GM11168 (cell line): Measurements from ENCODE around the gene ODAD3.
"Not testable (repeated sequence)": the region's sequence is repeated elsewhere in the genome, so short reads cannot be mapped to it uniquely, and the experiment has no call there.

ENCODE experiments used
- in situ Hi-C: fragments of 300-500 bp; cut with MboI; formaldehyde crosslinking; loops from one replicate; pipeline ENCODE4 v1.12.0; 2022; ENCODE audit warnings: low sequenced_read_pairs; ENCODE audit not compliant: unreplicated experiment

ODAD3 gene

DNA sequence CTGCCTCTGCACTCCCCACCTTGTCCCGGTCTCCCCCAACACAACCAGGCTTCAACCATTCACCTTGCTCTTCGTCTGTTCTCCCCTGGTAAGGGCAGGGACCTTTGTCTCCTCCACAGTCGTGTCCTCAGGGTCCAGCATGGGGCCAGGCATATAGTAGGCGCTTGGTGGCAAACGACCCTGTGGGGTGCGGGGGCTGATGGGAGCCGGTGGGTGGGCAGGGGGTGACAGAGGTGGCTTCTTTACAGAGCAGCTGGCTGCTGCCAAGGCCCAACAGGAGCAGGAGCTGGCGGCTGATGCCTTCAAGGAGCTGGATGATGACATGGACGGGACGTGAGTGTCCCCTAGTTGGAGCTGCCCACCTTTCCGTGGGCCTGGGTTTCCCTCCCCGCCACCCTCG lies 10.2 kb upstream of the ODAD3 start:
- in situ Hi-C loops, result no loop called here

DNA sequence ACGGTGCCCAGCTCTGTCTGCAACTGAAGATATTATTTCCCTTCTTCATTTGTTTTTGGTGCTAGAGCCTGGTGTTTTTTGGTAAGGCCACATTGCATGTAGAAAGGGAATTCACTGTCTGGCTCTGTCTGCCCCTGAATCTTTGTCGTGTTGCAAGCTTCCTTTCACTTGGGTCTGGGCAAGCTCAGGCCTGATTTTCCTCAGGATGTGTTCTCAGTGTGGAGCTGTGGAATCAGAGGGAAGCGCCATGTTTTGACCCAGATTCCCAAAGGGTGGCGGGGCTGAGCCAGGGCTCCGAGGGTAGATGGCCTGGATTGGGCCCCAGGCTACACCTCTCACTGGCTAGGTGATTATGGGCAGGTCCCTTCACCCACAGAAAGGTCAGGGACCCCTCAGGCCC lies 9.1 kb upstream of the ODAD3 start:
- in situ Hi-C loops, result no loop called here

DNA sequence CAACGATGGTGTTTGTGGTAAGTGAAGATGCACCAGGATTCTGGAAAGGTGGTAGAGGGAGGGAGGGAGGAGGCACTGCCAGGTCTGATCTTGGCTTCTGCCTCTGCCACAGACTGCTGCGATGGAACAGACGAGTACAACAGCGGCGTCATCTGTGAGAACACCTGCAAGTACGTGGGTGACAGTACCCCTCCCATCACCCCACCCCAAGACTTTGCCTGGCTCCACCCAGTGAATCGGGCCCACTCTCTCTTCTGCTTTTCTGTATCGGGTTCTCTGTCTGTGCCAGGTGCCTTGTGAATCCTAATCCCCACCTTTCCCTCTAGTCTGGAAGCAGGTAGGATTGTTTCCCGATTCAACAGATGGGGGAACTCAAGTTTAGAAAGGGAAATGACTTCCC lies 3.0 kb upstream of the ODAD3 start:
- in situ Hi-C loops, result no loop called here

DNA sequence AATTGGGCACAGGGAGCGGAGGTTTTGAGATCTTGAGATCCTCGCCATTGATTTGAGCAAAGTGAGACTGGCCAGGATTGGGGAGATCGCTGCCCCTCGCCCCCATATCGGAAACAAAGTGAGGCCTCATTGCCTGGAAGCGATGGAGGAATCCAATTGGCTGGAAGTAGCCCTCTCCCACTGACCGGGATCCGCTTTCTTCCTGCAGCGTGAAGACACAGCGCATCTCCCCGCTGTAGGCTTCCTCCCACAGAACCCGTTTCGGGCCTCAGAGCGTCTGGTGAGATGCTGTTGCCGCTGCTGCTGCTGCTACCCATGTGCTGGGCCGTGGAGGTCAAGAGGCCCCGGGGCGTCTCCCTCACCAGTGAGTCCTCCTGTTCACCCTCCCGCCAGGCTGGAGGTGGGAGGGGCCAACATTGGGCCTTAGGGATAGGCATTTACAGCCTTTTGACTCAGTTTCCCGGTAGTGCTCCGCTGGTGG lies 952 bp upstream of the ODAD3 start:
- in situ Hi-C loops, result no loop called here

DNA sequence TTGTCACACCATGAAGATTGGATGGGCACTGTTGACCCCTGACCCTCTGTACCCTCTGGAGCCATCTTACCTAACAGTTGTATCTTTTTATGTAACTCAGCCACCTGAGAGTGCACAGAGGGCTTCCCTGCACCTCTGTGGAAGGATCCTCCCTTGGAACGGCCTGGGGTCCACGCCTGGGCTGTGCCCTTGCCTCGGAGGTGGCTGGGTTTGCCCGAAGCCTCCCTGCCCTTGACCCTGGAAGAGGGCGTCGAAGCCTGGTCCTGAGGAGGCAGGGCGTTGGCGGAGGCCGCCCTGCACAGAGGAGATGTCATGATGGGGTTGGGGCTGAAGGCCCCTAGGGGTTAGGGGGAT lies 241 bp downstream of the ODAD3 start:
- in situ Hi-C loops, result no loop called here

DNA sequence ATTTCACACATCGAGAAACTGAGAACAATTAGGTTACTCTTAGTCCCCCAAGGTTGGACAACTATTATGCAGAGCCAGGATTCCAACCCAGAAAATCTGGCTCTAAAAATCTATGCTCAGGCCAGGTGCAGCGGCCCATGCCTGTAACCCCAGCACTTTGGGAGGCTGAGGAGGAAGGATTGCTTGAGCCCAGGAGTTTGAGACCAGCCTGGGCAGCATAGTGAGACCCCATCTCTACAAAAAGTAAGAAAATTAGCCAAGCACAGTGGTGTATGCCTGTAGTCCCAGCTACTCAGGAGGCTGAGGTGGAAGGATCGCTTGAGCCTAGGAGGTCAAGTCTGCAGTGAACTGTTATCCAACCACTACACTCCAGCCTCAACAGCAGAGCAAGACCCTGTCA lies 1.4 kb downstream of the ODAD3 start:
- in situ Hi-C loops, result not testable (repeated sequence)

DNA sequence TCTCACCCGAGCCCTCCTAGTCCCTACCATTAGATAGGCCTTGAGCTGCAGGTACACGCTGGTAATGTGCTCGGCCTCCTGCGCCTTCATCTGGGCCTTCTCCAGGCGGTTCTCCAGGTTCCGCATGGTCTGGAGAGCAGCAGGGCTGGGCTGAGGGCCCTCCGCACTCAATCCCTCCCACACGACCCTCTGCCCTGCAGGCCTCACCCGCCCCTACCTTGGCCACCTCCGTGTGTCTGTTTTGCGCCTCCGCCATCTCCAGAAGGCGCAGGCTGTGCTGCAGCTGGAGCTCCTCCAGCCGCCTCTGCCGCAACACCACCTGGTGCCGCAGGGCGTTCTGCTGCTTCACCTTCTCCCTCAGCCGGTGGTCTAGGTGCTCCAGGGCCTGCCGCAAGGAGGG lies 8.3 kb downstream of the ODAD3 start:
- in situ Hi-C loops, result no loop called here

DNA sequence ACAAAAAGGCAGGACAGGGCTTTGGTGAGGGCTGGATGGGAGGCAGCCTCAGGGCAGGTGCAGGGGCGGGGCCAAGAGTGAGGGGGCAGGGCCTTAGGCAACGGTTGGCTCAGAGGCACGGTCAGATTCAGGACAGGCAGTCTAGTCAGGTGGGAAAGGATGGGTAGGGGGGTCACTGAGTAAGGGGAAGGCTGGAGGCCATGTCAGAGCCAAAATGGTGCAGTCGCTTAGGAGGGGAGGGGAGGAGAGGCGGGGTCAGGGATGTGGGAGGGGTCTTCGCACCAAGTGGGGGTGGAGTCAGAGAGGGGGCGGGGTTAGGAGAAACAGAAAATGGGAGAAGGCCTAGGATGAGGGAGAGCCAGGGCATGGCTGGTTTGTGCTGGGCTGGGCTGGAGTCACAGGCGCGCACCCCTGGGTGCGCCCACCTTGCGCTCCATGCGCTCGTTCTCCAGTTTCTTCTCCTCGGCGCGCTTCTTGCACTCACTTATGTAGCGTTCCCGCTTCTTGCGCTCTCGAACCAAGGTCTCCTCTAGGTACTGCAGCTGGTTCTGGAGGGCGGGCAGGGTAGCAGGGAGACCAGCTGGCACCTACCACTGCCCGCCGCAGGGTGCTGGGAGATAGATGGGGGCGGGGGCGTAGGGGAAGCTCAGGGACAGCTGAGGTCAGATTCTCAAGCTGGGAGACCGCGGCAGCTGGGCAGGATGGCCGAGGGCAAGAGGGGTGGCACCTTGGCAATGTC lies 9.0 kb downstream of the ODAD3 start:
- in situ Hi-C loops, result no loop called here

DNA sequence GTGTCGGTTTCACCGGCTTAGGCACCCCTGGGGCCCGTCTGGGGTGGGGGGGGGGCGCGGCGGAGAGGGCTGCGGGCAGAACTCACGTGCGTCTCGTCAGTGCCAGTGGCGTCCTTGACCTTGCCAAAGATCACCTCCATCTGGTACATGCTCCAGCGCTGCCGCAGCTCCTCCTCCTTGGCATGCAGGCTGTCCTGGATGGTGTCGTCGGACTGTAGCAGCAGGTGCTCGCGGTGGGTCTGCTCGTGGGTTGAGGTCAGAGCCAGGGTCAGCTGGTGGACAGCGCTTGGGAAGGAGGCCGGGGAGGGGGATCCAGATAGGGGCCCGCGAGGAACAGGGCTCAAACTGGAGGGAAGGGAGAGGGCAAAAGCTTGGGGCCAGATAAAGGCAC lies 11.1 kb downstream of the ODAD3 start:
- in situ Hi-C loops, result no loop called here

DNA sequence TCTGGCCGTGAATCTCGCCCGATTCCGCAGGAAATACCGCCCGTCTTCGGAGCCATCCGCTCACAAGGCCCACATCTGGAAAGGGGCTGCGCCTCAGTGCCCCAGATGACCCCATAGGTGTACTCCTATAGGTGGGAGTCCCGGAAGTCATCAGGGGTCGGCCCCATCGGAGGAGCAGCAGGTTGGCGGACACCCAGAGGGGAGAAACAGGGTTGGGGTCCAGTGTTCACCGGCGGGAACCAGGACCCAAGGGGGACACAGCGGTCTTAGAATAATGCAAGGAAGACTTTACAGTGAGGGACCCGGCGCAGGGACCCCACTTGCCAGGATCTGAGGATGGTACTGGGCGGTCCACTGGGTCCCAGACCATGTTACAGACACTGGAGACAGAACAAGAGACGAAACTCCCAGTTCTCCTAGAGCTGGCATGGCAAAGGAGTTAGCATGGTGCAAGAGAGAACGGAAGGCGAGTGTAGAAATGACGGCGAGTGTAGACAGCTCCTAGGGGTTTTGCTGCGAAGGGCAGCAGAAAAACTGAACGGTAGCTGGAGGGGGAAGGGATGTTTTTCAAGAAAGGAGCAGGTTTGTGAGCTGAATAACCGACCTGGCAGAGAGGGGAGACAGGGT lies 11.6 kb downstream of the ODAD3 start:
- in situ Hi-C loops, result no loop called here

DNA sequence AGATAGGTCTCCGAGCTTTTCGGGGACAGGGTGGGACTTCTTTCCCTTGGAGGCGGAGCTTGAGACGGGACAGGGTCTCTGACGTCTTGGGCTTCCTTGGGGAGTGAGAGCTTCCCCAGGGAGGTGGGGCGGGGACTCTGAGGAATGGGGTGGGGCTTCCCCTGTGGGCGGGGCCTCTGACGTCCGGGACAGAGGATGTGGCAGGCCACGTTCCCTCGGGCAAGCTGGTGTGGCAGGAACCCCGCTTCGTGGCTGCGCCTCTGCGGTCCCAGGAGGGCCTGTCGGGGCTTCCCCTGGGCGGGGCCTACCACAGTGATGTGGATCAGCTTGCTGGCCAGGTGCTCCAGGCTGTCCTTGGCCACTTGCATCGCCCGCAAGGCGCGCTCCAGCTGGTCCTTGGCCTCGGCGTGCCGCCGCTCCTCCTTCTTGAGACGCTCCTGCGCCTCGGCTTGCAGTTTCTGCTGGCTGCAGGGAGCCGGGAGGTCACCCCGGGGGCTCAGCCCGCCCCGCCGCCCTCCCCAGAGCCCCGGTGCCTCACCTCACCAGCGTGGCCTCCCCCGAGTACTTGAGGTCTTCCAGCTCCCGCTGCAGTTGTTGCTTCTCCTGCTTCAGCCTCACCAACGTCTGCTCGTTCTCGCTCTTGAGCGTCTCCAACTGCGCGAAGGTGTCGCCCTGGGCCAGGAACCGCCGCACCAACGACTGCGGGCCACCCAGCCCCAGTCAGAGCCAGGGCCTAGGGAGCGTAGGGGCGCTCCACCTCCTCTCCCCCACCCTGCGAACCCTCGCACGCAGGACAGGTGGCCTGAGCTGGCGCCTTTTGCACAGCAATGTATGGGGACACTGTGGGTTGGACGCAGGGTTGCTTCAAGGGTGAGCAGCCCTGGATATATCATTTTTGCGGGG lies 12.5 kb downstream of the ODAD3 start:
- in situ Hi-C loops, result no loop called here

DNA sequence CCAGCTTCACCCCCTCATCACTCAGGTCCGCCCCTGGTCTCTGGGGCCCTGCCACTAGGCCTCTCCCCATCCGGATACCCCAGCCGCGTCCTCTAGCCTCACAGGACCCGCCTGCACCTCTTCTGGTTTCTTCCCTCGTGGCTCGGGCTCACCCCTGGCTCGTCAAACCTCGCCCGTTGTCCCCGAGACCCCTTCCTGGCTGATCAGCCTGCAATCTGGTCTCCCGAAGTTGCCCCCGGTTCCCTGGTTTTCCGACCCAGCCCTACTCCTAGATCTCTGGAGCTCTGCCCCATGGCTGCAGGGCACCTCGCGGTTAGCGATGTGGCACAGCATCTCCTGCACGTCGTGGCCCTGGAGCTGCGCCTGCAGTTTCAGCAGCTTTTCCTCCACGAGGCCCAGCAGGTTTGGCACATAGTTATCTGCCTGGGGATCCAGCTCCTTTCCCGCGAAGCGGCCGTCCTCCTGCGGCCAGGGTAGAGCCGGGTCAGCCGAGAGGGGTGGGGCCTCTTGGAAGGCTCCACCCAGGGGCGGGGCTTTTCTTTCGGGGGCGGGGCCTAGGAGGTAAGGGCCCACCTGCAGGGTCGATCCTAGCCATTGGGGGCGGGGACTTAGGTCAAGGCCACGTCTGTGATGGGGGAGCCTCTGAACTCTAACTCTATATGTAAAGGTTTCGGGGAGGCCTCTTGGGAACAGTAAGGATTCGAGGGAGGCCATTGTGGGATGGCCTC lies 13.4 kb downstream of the ODAD3 start:
- in situ Hi-C loops, result no loop called here

DNA sequence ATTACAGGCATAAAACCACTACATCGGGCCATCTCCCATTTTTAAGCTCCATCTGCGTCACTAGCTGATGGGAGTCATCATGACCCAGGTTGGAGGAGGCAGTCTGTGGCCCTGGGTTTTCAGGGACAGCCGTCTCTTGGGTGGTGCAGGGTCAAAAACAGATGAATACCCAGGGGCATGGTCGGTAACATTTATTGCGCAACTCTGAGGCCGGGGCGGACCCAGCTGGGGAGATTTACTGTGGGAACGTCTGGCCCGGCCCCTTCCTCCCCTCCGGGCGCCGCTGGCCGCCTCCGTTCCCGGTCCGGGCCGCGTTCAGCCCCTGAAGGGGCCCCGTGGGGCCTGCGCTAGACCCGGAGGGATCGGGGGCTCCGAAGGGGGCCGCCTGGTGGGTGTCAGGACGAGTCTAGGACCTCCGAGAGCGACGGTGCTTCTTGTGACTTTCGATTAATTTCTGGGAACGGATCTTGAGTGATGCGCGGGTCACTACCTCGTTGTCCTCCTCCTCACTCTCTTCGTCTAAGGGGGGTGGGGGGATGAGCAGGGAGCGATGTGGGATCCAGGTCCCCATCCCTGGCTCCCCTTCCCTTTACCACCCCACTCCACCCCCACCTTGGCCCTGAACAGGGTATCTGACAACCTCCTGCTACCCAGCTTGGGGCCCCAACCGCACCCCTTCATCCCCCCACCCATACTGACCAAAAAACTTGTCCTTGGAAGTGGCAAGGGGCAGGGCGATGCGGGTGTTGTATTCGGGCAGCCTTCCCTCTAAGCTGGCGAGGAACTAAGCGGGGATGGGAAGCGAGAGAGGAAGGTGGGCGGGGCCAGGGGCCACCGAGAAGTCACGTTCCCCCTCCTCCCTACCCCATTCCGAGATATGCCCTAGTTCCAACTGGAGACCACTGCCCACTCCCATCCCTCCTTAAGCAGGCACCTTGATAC lies 14.2 kb downstream of the ODAD3 start:
- in situ Hi-C loops, result no loop called here

DNA sequence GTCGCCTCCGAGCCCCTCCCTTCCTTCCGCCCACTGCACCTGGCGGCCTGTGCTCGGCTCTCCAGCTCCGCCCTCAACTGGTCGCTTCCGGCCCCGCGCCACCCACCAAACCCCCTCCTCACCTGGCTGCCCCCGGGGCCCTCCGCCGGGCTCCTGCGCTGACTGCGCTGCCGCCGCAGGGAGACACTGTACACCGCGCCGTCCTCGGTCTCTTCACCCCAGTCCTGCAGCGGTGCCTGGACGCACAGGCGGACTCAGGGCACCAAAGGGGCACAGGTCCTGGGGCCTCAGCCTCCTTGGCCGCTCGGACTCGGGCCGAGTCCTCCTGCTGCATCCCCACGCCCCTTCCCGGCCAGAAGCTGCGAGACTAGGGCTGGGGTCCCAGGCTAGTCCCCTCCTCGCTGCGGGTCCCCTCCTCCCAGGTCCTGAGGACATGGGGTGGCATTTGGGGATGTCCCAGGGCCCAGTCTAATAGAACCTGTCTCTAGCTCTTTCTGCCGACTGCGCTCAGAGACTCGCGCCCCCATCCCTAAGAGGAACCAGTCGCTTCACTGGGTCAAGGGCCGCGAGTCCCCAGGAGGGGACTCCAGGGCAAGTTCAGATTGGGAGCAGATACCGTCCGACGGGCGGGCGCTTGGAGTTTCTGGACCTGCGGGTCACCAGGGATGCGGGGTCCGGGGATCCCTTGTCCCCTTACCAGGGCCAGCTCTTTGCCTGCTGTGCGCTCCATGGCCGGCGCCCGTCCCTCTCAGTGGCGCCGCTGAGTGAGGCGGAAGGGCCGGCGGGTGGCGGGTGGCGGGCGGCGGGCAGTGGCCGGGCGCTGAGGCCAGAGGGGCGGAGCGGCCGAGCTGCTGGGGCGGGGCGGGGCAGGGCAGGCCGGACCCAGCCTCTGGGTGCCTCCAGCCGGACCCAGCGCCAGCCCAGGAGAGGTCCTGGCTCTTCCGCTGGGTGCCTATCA lies 16.1 kb downstream of the ODAD3 start, which contains the start of gene RGL3:
Gene RGL3, minus strand, starts transcription at position 766 of the 958 bp plus-strand sequence. Its CDS starts 36 bp downstream, at position 730.
- in situ Hi-C loops, result no loop called here

DNA sequence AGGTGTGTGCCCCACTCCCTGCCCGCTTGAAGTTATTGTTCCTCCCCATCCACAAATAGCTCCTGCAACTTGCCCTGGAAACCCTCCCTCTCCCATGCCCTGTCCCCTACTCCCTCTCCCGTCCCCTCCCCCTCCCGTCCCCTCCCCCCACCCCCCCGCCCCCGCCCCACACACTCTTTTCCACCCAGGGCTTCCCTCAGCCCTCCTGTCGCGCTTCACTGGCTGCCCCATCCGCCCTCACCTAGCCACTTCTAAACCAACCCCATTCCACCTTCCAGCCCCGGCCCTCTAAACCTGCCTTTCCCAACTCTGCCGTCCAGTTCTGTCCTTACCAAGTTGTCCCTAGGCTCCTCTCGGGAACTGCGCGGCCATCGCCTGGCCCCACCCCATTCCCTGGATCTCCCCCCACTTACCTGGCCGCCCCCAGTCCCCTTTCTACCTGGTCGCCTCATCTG lies 16.8 kb downstream of the ODAD3 start:
- in situ Hi-C loops, result no loop called here

DNA sequence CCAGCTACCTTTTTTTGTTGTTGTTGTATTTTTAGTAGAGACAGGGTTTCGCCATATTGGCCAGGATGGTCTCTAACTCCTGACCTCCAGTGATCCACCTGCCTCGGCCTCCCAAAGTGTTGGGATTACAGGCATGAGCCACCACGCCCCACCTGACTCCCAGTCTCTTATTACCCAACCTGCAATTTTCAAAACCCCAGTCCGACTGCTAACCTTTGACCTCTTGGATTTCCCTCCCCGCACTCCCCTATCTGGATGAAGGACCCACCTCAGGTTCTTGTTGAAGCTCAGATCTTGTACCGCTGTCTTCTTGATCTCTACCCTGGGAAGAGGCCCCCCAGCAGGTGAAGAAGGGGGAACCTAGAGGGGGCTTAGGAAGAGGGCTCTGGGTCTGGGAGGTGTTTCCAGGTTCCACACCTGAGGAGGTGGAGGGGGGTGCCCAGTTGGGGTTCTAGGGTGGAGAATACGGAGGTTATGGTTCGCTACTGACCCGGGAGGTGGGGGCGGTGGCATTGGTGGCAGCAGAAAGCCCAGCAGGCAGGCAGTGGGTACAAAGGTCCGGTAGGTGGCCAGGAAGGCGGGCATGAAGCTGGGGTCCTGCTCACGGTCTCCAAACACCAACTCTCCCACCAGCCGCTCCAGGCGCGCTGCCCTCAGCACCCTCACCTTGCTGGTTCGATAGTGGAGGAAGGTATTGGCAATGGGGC lies 18.4 kb downstream of the ODAD3 start:
- in situ Hi-C loops, result no loop called here

DNA sequence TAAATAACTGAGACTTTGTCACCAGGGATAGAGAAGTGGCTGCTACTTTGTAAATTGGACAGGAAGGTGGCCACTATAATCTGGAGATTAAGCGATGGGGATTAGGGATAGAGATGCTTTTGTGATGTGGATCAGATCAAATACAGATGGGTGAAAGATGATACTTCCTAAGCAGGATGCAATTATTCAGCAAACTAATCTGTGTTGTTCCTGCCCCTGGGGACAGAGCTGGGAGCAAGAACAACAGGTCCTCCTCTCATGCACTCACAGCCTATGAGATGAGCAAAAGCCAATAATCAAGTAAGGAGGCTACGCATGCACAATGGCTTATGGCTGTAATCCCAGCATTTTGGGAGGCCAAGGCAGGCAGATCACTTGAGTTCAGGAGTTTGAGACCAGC lies 20.4 kb downstream of the ODAD3 start:
- in situ Hi-C loops, result no loop called here
